Liver (tissue), 3 donors: ENCODE results near the gene HOXB5.

ENCODE experiments used
- ATF3 ChIP-seq: IDR thresholded peaks from 2 replicates; pipeline ENCODE4 v1.6.1; 2016; ENCODE audit warnings: antibody characterized with exemption
- CTCF ChIP-seq: fragments of 150-350 bp; IDR thresholded peaks from 2 replicates; pipeline ENCODE4 v1.5.1; 2017; ENCODE audit warnings: improper control_type of control experiment, low read depth, low read length; ENCODE audit not compliant: missing input control
- EGR1 ChIP-seq, 2 donors: IDR thresholded peaks; 2 replicates each; pipeline ENCODE4 v1.6.1; 2016 to 2018; ENCODE audit warnings: antibody characterized with exemption in 2 of 2, low read depth in 2 of 2
- FOXA1 ChIP-seq: IDR thresholded peaks from 2 replicates; pipeline ENCODE4 v1.6.1; 2016; ENCODE audit warnings: antibody characterized with exemption
- JUND ChIP-seq, 2 donors: IDR thresholded peaks; 2 replicates each; pipeline ENCODE4 v1.6.1; 2016; ENCODE audit warnings: antibody characterized with exemption in 2 of 2
- MAX ChIP-seq: IDR thresholded peaks from 2 replicates; pipeline ENCODE4 v1.6.1; 2016; ENCODE audit warnings: antibody characterized with exemption
- RAD21 ChIP-seq, 2 donors: IDR thresholded peaks; 2 replicates each; pipeline ENCODE4 v1.6.1; 2016; ENCODE audit warnings: antibody characterized with exemption in 2 of 2, mild to moderate bottlenecking in 2 of 2
- REST ChIP-seq: IDR thresholded peaks from 2 replicates; pipeline ENCODE4 v1.6.1; 2016; ENCODE audit warnings: antibody characterized with exemption, mild to moderate bottlenecking
- RXRA ChIP-seq, 2 donors: IDR thresholded peaks; 2 replicates each; pipeline ENCODE4 v1.6.1; 2017 to 2018; ENCODE audit warnings: antibody characterized with exemption in 2 of 2, mild to moderate bottlenecking in 1 of 2
- TAF1 ChIP-seq: conservative IDR thresholded peaks from 2 replicates; pipeline ENCODE4 v1.6.1; 2016; ENCODE audit warnings: antibody characterized with exemption, mild to moderate bottlenecking
- YY1 ChIP-seq: IDR thresholded peaks from 2 replicates; pipeline ENCODE4 v1.6.1; 2016; ENCODE audit warnings: antibody characterized with exemption, mild to moderate bottlenecking
- donor health status: healthy.
- donor health status: healthy.

- TF ChIP-seq CTCF (no peak), TAF1 (no peak), RAD21 (IDR thresholded peaks at IDR 0.05) (no peak), MAX (no peak), ATF3 (no peak), RXRA (IDR thresholded peaks at IDR 0.05) (no peak), YY1 (no peak), REST (no peak), FOXA1 (no peak), JUND (IDR thresholded peaks at IDR 0.05) (no peak), EGR1 (IDR thresholded peaks at IDR 0.05; ENCODE audit: low read depth in 2 of 2) (no peak)
Measured at GRCh38 chr17:48627118-48627597, 33.6 kb upstream of the HOXB5 start.
